IMR-90 (cell line): ENCODE measurements around the gene OGFOD3. TPM values are rescaled to one million over a fixed set of nuclear protein-coding genes. Genes with fewer than 3 reads are reported as not detected.

ENCODE experiments used
- ATAC-seq: fragments of 200-7000 bp; cut with Tn5 transposase; 2 replicates; pipeline ENCODE4 v1.9.1; 2020; ENCODE audit warnings: low read depth, mild to moderate bottlenecking, moderate library complexity
- BruUV-seq: library from RNA; stranded (reverse); fragments of 400-500 nt; replicated peaks from 2 replicates; lab custom pipeline; 2021; lab: Mats Ljungman, UMichigan
- CTCF ChIA-PET: fragments of 300-600 bp; formaldehyde crosslinking; extraction: SDS; loops from one replicate; lab custom pipeline; 2021; ENCODE audit warnings: antibody characterized with exemption; lab: Yijun Ruan, JAX
- POLR2A ChIA-PET: fragments of 300-600 bp; sonication (Branson Sonifier 250); formaldehyde crosslinking; loops from one replicate; lab custom pipeline; 2022; ENCODE audit warnings: antibody characterized with exemption; ENCODE audit not compliant: unreplicated experiment; lab: Charles Lee
- DNase-seq: peaks from one replicate; pipeline ENCODE4 v3.0.0; 2013
- H2AFZ ChIP-seq: replicated peaks from 2 replicates; pipeline ENCODE3; 2013; ENCODE audit warnings: low read length, mild to moderate bottlenecking; ENCODE audit not compliant: poor library complexity
- H2AK5ac ChIP-seq: 2 replicates; pipeline ENCODE4 v1.6.1; 2013; ENCODE audit warnings: low read depth, low read length, inconsistent platforms
- H2AK9ac ChIP-seq: replicated peaks from 2 replicates; pipeline ENCODE3; 2013; ENCODE audit warnings: mild to moderate bottlenecking, low read depth, low read length, moderate library complexity; ENCODE audit not compliant: poor library complexity
- H2BK120ac ChIP-seq: 2 replicates; pipeline ENCODE4 v1.6.1; 2013; ENCODE audit warnings: low read depth, low read length, inconsistent platforms
- H2BK15ac ChIP-seq: 3 replicates; pipeline ENCODE4 v1.6.1; 2013; ENCODE audit warnings: low read depth, low read length, inconsistent platforms
- H2BK20ac ChIP-seq: 2 replicates; pipeline ENCODE4 v1.6.1; 2013; ENCODE audit warnings: low read depth, mild to moderate bottlenecking, inconsistent platforms, low read length, moderate library complexity
- H2BK5ac ChIP-seq: 2 replicates; pipeline ENCODE4 v1.6.1; 2013; ENCODE audit warnings: mild to moderate bottlenecking, low read depth, low read length, inconsistent platforms; ENCODE audit not compliant: poor library complexity, severe bottlenecking
- H3K14ac ChIP-seq: replicated peaks from 2 replicates; pipeline ENCODE4 v1.6.1; 2013; ENCODE audit warnings: low read depth, low read length, inconsistent platforms
- H3K18ac ChIP-seq: 2 replicates; pipeline ENCODE4 v1.6.1; 2013; ENCODE audit warnings: low read depth, low read length, control low read depth
- H3K23ac ChIP-seq: 2 replicates; pipeline ENCODE4 v1.6.1; 2013; ENCODE audit warnings: low read depth, low read length, inconsistent platforms
- H3K27ac ChIP-seq: 2 replicates; pipeline ENCODE4 v1.5.1; 2013; ENCODE audit warnings: mild to moderate bottlenecking, control low read depth, low read length; ENCODE audit not compliant: insufficient read depth
- H3K27me3 ChIP-seq: 2 replicates; pipeline ENCODE4 v1.6.1; 2013; ENCODE audit warnings: low read length; ENCODE audit not compliant: control insufficient read depth, insufficient read depth
- H3K36me3 ChIP-seq: 2 replicates; pipeline ENCODE4 v1.6.1; 2013; ENCODE audit warnings: low read length, mixed read lengths; ENCODE audit not compliant: control insufficient read depth, insufficient read depth
- H3K4ac ChIP-seq: 2 replicates; pipeline ENCODE4 v1.6.1; 2013; ENCODE audit warnings: low read depth, low read length, inconsistent platforms
- H3K4me1 ChIP-seq: 2 replicates; pipeline ENCODE4 v1.6.1; 2013; ENCODE audit warnings: low read length, mixed read lengths; ENCODE audit not compliant: control insufficient read depth, insufficient read depth
- H3K4me2 ChIP-seq: 2 replicates; pipeline ENCODE4 v1.6.1; 2013; ENCODE audit warnings: low read depth, mild to moderate bottlenecking, control low read depth, low read length, moderate library complexity
- H3K4me3 ChIP-seq: 2 replicates; pipeline ENCODE4 v1.5.1; 2013; ENCODE audit warnings: low read depth, mild to moderate bottlenecking, control low read depth, low read length, moderate library complexity; ENCODE audit not compliant: insufficient read depth
- H3K56ac ChIP-seq: 2 replicates; pipeline ENCODE4 v1.6.1; 2013; ENCODE audit warnings: low read length, inconsistent platforms; ENCODE audit not compliant: insufficient read depth; ENCODE audit errors: extremely low read depth
- H3K79me1 ChIP-seq, 2 experiments: 2 replicates each; pipeline ENCODE4 v1.6.1; 2013; ENCODE audit warnings: low read length in 2 of 2, inconsistent platforms in 1 of 2, low read depth in 1 of 2
- H3K9ac ChIP-seq: 2 replicates; pipeline ENCODE4 v1.6.1; 2013; ENCODE audit warnings: low read depth, low read length, control low read depth
- H3K9me1 ChIP-seq: 2 replicates; pipeline ENCODE4 v1.6.1; 2013; ENCODE audit warnings: low read length, inconsistent platforms; ENCODE audit not compliant: insufficient read depth
- H3K9me3 ChIP-seq: 2 replicates; pipeline ENCODE4 v1.6.1; 2013; ENCODE audit warnings: low read length; ENCODE audit not compliant: control insufficient read depth, insufficient read depth
- H4K20me1 ChIP-seq: 2 replicates; pipeline ENCODE4 v1.6.1; 2013; ENCODE audit warnings: low read length, inconsistent platforms; ENCODE audit not compliant: insufficient read depth
- H4K5ac ChIP-seq: 2 replicates; pipeline ENCODE4 v1.6.1; 2013; ENCODE audit warnings: mild to moderate bottlenecking, low read depth, low read length, control low read depth
- H4K8ac ChIP-seq, 2 experiments: 2 replicates each; pipeline ENCODE4 v1.6.1; 2013; ENCODE audit warnings: low read depth in 2 of 2, low read length in 2 of 2, control low read depth in 1 of 2, inconsistent platforms in 1 of 2
- H4K91ac ChIP-seq: 2 replicates; pipeline ENCODE4 v1.6.1; 2013; ENCODE audit warnings: low read depth, low read length, inconsistent platforms; ENCODE audit not compliant: insufficient read depth
- BHLHE40 ChIP-seq: fragments of 150-350 bp; IDR thresholded peaks from 2 replicates; pipeline ENCODE4 v1.6.1; 2016; ENCODE audit warnings: mild to moderate bottlenecking, low read depth, low read length
- CEBPB ChIP-seq: IDR thresholded peaks from 2 replicates; pipeline ENCODE4 v1.6.1; 2012; ENCODE audit warnings: low read depth, low read length, improper control_type of control experiment
- CHD1 ChIP-seq: IDR thresholded peaks from 2 replicates; pipeline ENCODE4 v1.6.1; 2012; ENCODE audit warnings: low read depth, low read length, improper control_type of control experiment
- FOS ChIP-seq: fragments of 150-350 bp; IDR thresholded peaks from 2 replicates; pipeline ENCODE4 v1.6.1; 2016; ENCODE audit warnings: low read depth, low read length
- MAFK ChIP-seq: IDR thresholded peaks from 2 replicates; pipeline ENCODE4 v1.6.1; 2012; ENCODE audit warnings: low read depth, low read length, improper control_type of control experiment
- MAZ ChIP-seq: IDR thresholded peaks from 2 replicates; pipeline ENCODE4 v1.6.1; 2012; ENCODE audit warnings: low read depth, mild to moderate bottlenecking, low read length, improper control_type of control experiment, moderate library complexity, borderline replicate concordance
- MXI1 ChIP-seq: IDR thresholded peaks from 2 replicates; pipeline ENCODE4 v1.6.1; 2012; ENCODE audit warnings: low read depth, mild to moderate bottlenecking, low read length, moderate library complexity, borderline replicate concordance
- NFE2L2 ChIP-seq: fragments of 150-350 bp; IDR thresholded peaks from 2 replicates; pipeline ENCODE4 v1.6.1; 2016; ENCODE audit warnings: low read depth, mild to moderate bottlenecking, low read length
- POLR2A ChIP-seq: IDR thresholded peaks from 2 replicates; pipeline ENCODE4 v1.6.1; 2012; ENCODE audit warnings: mild to moderate bottlenecking, low read depth, low read length
- RAD21 ChIP-seq: IDR thresholded peaks from 2 replicates; pipeline ENCODE4 v1.6.1; 2012; ENCODE audit warnings: low read length, improper control_type of control experiment
- RCOR1 ChIP-seq: IDR thresholded peaks from 2 replicates; pipeline ENCODE4 v1.6.1; 2012; ENCODE audit warnings: mild to moderate bottlenecking, low read length, improper control_type of control experiment; ENCODE audit not compliant: insufficient replicate concordance
- RFX5 ChIP-seq: IDR thresholded peaks from 2 replicates; pipeline ENCODE4 v1.8.0; 2012; ENCODE audit warnings: low read depth, mild to moderate bottlenecking, low read length, moderate library complexity
- SMC3 ChIP-seq: fragments of 150-350 bp; IDR thresholded peaks from 2 replicates; pipeline ENCODE4 v1.6.1; 2016; ENCODE audit warnings: low read depth, mild to moderate bottlenecking, antibody characterized with exemption, low read length, moderate library complexity
- WGBS, 2 experiments: methylation state at CpG; one replicate each; pipeline versions ENCODE4 v1.1.5 to v1.1.7; 2013; ENCODE audit warnings: missing lambda C conversion rate in 2 of 2; ENCODE audit not compliant: insufficient read length in 1 of 2; ENCODE audit errors: extremely low coverage in 2 of 2; 5-methylcytosine and 5-hydroxymethylcytosine counted together
- dilution Hi-C: fragments of 300-500 bp; cut with HindIII; formaldehyde crosslinking; loops from one replicate; pipeline ENCODE4 v1.14.3; 2018; ENCODE audit warnings: low sequenced_read_pairs; ENCODE audit not compliant: unreplicated experiment
- in situ Hi-C: fragments of 300-500 bp; cut with MboI; formaldehyde crosslinking; loops from 3 replicates; pipeline ENCODE4 v1.14.3; 2019; ENCODE audit warnings: low sequenced_read_pairs, inconsistent platforms, mixed read lengths
- intact Hi-C: fragments of 100-400 bp; cut with micrococcal nuclease; formaldehyde crosslinking; loops from 2 replicates; pipeline ENCODE4 v1.10.0; 2022
- polyA plus RNA-seq, 3 experiments: library from polyadenylated mRNA; depleted of rRNA; stranded (reverse); fragments of >200 nt; gene quantifications; 2 replicates each; pipeline ENCODE4 v1.2.3, GENCODE V29; 2012; ENCODE audit warnings: low replicate concordance in 1 of 3
- total RNA-seq: library from RNA; depleted of rRNA; stranded (reverse); fragments of >200 nt; gene quantifications from 2 replicates; pipeline ENCODE4 v1.2.3, GENCODE V29; 2012
- TF ChIP-seq, protein P1 (sequence below): conservative IDR thresholded peaks from 2 replicates; pipeline ENCODE4 v1.5.1; 2012; ENCODE audit warnings: mild to moderate bottlenecking, low read depth, low read length, improper control_type of control experiment
- TF ChIP-seq, protein P2 (sequence below): fragments of 150-350 bp; IDR thresholded peaks from 2 replicates; pipeline ENCODE4 v1.6.1; 2016; ENCODE audit warnings: low read depth, mild to moderate bottlenecking, low read length, moderate library complexity, borderline replicate concordance
- TF ChIP-seq, protein P3 (sequence below): fragments of 150-350 bp; IDR thresholded peaks from 2 replicates; pipeline ENCODE4 v1.6.1; 2017; ENCODE audit warnings: mild to moderate bottlenecking, antibody characterized with exemption, low read length, low read depth

The OGFOD3 gene
- total and polyA plus RNA-seq, 2 of the 4 experiments (the other 2 are of a cell fraction), result 25.3 to 33.4 TPM

DNA sequence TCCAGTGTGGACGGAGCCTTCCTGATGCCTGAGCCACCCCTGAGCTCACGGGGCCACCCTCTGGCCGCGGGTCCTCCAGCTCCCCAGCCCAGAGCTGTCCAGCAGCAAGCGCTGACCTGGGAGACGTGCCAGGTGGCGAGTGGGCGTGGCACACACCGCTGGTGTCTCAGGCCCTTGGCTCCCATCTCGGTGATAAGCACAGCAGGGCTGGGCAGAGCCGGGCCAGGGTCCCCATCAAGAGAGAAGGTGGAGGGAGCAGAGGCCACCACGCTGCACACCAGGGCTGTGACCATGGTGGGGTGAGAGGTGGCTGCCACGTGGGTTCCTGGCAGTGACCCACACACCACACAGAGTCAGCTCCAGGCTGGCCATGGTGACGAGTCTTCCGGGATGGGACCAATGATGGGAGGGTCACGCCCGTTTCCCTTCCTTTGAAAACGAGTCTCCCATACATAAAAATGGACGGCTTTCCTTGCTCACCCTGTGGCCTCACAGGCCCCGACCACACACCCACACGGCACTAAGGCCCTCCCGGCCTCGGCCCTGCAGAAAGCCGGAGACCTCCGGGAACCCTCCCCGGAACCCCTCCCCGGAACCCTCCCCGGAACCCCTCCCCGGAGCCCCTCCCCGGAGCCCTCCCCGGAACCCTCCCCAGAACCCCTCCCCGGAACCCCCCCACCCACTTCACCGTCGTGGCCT, 30.0 kb downstream of the OGFOD3 start:
- TF ChIP-seq RFX5 (no peak), SMC3 (no peak), CEBPB (no peak), RAD21 (no peak), MAZ (no peak), NFE2L2 (no peak), POLR2A (no peak), RCOR1 (no peak), FOS (no peak), MAFK (no peak), BHLHE40 (no peak), MXI1 (no peak), CHD1 (no peak)
- TF ChIP-seq, protein P1, sequence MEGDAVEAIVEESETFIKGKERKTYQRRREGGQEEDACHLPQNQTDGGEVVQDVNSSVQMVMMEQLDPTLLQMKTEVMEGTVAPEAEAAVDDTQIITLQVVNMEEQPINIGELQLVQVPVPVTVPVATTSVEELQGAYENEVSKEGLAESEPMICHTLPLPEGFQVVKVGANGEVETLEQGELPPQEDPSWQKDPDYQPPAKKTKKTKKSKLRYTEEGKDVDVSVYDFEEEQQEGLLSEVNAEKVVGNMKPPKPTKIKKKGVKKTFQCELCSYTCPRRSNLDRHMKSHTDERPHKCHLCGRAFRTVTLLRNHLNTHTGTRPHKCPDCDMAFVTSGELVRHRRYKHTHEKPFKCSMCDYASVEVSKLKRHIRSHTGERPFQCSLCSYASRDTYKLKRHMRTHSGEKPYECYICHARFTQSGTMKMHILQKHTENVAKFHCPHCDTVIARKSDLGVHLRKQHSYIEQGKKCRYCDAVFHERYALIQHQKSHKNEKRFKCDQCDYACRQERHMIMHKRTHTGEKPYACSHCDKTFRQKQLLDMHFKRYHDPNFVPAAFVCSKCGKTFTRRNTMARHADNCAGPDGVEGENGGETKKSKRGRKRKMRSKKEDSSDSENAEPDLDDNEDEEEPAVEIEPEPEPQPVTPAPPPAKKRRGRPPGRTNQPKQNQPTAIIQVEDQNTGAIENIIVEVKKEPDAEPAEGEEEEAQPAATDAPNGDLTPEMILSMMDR, result no peak
- TF ChIP-seq, protein P2, sequence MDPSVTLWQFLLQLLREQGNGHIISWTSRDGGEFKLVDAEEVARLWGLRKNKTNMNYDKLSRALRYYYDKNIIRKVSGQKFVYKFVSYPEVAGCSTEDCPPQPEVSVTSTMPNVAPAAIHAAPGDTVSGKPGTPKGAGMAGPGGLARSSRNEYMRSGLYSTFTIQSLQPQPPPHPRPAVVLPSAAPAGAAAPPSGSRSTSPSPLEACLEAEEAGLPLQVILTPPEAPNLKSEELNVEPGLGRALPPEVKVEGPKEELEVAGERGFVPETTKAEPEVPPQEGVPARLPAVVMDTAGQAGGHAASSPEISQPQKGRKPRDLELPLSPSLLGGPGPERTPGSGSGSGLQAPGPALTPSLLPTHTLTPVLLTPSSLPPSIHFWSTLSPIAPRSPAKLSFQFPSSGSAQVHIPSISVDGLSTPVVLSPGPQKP, result no peak
- TF ChIP-seq, protein P3, sequence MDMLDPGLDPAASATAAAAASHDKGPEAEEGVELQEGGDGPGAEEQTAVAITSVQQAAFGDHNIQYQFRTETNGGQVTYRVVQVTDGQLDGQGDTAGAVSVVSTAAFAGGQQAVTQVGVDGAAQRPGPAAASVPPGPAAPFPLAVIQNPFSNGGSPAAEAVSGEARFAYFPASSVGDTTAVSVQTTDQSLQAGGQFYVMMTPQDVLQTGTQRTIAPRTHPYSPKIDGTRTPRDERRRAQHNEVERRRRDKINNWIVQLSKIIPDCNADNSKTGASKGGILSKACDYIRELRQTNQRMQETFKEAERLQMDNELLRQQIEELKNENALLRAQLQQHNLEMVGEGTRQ, result no peak
- WGBS, 2 experiments, result 69% methylated on average over 6 of the region's 34 CpGs; no CpG with 5 or more reads in 1 of the 2 experiments
- Histone ChIP-seq H3K14ac (no peak overlapping the region), H4K20me1 (no peaks in the 10 kb centered on the region), H4K5ac (no peak overlapping the region), H2AK5ac (no peak overlapping the region), H3K27ac (no peak overlapping the region), H4K8ac (no peak overlapping the region), H3K18ac (no peak overlapping the region), H3K4me3 (no peak overlapping the region), H3K56ac (no peak overlapping the region), H2AFZ (no peak overlapping the region), H2BK15ac (no peak overlapping the region), H3K9me1 (no peaks in the 10 kb centered on the region), H3K9ac (no peak overlapping the region), H2BK5ac (no peak overlapping the region), H3K4me2 (no peak overlapping the region), H4K91ac (no peak overlapping the region), H3K27me3 (peaks cover 31% of the 10 kb centered on the region), H3K4me1 (peaks cover 2% of the 10 kb centered on the region), H3K9me3 (no peaks in the 10 kb centered on the region), H3K79me1 (no peaks in the 10 kb centered on the region), H2BK120ac (no peak overlapping the region), H2AK9ac (no peak overlapping the region), H3K36me3 (peaks cover 8% of the 10 kb centered on the region; the same call in 1 of the 2 replicates), H2BK20ac (no peak overlapping the region), H3K4ac (no peak overlapping the region), H3K23ac (no peak overlapping the region)
- dilution Hi-C loops, result no loop called here
- CTCF ChIA-PET, result no interaction called here
- intact Hi-C loops, result no loop called here
- in situ Hi-C loops, result no loop called here
- no peak for ATAC-seq
- POLR2A ChIA-PET, result no interaction called here
- no TSS peak for BruUV-seq
- no peak for DNase-seq
